HG02642 (cell line): ENCODE data around the gene RIN3.

Source experiments
- ATAC-seq: cut with Tn5 transposase; IDR thresholded peaks from one replicate; pipeline ENCODE4 v1.9.1; 2021; ENCODE audit warnings: mild to moderate bottlenecking; ENCODE audit not compliant: unreplicated experiment, poor library complexity

Gene RIN3

GRCh38 chr14:92701826-92702225, 188.2 kb downstream of the RIN3 start:
- ATAC-seq = no peak

DNA sequence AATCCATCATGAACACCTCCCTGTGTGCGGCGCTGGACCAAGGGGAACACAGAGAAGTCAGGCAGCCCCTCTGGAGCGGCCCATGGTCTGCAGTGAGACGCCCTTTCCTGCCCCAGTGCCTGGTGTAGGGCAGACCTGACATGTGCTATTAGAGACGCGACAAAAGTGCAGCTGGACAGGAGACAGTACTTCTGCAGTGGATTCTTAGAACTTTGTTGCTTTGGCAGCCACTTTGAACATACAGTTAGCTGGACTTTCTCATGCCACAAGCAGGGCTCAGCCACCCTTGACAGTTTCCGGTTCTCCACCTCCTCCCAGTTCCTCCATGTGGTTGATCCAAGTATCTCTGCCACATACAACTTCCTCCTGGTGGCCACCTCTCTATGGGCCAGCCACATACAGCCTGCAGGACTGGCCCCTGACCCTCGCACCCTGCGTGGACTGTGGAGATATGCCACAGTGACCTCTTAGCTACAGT, 188.9 kb downstream of the RIN3 start:
- ATAC-seq = no peak

GRCh38 chr14:92703516-92703915, 189.9 kb downstream of the RIN3 start:
- no peak for ATAC-seq

GRCh38 chr14:92704036-92704804, 190.6 kb downstream of the RIN3 start:
- peak; percentile 95 for ATAC-seq

DNA sequence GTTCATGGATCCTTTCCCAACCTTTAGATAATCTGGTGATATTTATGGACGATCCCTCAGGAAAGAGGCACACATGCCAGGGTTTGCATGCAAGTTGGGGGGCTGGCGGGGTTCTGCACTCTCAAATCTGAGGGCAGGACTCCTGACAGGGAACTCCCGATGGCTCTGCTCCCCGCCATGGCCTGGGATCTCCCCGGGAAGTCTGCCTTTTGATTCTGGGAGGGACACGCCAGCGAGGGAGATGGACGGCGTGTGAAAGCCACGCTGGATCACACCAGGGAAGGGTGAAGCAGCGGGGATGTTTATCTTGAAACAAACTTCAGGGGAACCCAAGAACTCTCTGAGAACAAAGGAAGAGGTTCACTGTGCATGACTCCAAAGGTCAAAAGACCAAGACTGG, 191.2 kb downstream of the RIN3 start:
- ATAC-seq = no peak

DNA sequence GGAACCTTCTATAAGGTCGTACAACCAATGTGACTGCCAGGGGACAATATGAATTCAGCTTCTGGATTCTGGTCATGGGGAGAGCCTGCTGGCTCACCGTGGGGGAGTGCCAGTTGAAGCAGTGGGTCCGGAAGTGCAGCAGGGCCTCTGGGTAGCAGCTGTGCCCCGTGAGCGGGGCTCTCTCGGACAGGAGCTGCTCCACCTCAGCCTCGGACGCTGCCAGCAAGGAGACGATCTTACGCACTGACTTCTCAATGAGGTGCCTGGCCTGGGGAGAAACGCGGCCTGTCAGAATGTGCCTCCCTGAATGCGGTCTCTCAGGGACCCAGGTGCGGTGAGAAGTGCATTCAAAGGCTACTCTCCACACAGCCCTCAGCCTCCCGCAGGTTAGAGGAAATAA, 192.8 kb downstream of the RIN3 start:
- no peak for ATAC-seq

DNA sequence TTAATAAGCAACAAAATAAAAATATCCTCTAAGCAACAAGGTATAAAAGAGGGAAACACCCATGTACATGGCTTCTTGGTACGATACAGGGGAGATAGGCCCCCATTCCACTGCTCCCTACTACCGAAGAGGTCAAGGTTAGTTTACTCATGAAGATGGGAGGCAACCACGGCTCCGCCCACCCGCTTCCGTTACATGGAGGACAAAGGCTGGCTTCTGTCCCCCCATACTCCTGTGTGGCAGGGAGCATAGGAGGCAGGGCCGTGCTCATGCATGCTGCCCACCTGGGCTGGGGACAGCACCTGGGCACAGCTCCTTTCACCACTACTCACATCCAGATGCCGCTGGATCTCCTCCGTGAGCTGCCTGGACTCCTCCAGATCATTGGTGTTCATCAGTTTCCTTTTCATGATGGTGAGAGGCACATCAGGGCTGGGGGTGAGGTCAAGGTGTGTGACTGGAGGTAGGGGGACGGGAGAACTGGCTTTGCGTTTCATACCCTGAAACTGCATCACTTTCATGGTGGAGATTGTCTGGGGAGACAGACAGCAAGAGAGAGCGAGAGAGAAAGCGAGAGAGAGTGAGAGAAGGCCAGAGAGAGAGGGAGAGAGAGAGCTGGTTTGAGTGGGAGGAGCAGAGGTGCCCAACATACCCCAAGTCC, 195.9 kb downstream of the RIN3 start:
- no peak for ATAC-seq

DNA sequence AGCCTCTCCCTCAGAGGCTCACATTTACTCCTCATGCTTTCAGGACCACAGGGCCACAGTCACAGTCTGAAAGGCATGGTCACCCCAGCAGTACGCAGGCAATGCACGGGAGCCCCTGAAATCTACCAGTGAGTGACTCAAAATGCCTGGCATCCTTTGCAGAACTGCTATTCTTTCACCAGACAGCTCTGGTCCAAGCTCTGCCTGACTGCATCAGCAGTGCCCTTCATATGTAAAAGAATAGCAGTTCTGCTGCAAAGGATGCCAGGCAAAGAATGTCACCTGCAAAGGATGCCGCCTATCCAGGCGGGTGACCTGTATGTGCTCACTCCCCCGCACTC, 196.4 kb downstream of the RIN3 start:
- ATAC-seq = no peak

- no peak for ATAC-seq
Measured at GRCh38 chr14:92711976-92712653, 198.5 kb downstream of the RIN3 start.

- no peak for ATAC-seq
Measured at GRCh38 chr14:92712654-92713051, 199.1 kb downstream of the RIN3 start.

GRCh38 chr14:92714739-92715307, 201.2 kb downstream of the RIN3 start:
- peak; percentile 66 for ATAC-seq

DNA sequence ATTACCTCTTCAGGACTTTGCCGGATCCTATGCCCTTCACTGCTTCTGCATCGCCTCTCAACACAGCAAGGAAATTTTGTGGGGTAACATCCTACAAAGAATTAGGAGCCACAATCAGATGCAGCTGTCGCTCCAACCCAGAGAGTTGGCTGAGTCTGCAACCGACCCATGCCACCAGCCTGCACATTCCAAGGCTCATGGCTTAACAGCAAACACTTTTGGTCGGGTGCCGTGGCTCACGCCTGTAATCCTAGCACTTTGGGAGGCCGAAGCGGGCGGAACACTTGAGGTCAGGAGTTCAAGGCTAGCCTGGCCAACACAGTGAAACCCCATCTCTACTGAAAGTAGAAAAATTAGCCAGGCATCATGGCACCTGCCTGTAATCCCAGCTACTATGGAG, 202.6 kb downstream of the RIN3 start:
- ATAC-seq = no peak

DNA sequence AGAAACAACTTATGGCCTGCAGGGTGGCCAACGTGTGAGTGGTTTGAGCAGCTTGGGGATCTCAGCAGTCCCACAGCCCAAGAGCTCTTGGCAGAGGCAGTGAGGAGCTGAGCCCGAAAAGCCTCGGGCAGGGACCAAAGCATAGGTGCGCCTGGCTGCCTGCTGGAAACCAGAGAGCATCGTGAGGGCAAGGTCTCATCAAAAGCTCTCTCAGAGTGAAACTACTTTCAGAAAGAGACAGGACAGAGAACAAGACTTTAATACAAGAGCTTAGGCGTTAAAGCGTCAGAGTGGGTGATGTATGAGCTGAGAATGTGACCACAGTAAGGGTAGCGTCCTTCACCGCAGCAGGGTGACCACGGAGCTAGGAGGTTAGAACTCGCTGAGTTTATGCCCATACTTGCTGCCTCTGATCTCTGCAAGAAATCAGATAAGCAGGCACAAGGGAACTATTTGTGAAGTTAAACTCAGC, 204.0 kb downstream of the RIN3 start:
- no peak for ATAC-seq

DNA sequence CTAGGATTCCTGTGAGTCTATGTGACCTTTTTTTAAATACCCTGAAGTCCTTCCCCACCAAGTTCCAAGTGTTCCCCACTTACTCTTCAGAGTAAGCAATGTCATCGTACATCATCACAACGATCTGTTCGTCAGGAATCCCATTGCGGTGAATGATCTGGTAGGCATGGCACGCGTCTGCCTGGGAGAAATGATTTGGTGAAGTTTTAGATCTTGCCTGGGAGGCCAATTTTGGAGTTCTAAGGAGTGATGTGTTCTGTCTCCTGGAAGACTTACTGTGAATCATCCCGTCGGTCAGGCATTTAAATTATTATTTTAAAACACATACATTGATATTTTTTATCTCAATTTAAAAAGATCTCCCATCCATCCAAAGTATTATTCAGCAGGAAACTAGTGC, 205.1 kb downstream of the RIN3 start:
- ATAC-seq = no peak

- ATAC-seq = no peak
Measured at GRCh38 chr14:92719421-92719820, 205.8 kb downstream of the RIN3 start.

- ATAC-seq = no peak
Measured at GRCh38 chr14:92719890-92720323, 206.3 kb downstream of the RIN3 start.

- no peak for ATAC-seq
Measured at GRCh38 chr14:92724516-92725340, 211.1 kb downstream of the RIN3 start.

- no peak for ATAC-seq
Measured at GRCh38 chr14:92726135-92726932, 212.8 kb downstream of the RIN3 start.

DNA sequence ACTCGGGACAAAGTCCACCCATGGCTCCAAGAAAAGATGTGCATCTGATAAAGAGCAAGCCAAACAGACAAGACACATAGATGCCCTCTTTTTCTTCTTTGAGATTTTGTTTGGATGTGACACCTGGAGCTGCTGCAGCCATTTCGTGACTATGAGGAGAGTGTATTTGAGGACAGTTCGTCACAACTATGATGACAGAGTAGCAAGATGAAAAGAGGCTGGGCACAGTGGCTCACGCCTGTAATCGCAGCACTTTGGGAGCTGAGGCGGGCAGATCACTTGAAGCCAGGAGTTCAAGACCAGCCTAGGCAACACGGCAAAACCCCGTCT, 213.3 kb downstream of the RIN3 start:
- ATAC-seq = no peak
